DOHH2 (cell line): Measurements from ENCODE around the gene RAD51D.
"Not testable (repeated sequence)": the region's sequence is repeated elsewhere in the genome, so short reads cannot be mapped to it uniquely, and the experiment has no call there.

Source experiments
- H3F3A ChIP-seq: fragments of 200-600 bp; sonication (generic), shearing (Covaris generic); 2 replicates; pipeline ENCODE4 v1.6.0; 2016; ENCODE audit warnings: antibody characterized with exemption, mild to moderate bottlenecking; ENCODE audit not compliant: control insufficient read depth, insufficient read depth
- H3K27ac ChIP-seq: fragments of 200-600 bp; sonication (generic); 2 replicates; pipeline ENCODE4 v1.5.1; 2014; ENCODE audit warnings: low read depth, mild to moderate bottlenecking, low read length, moderate library complexity
- H3K27me3 ChIP-seq: fragments of 200-600 bp; sonication (generic); 2 replicates; pipeline ENCODE4 v1.6.1; 2014; ENCODE audit warnings: mild to moderate bottlenecking, low read length, mixed read lengths; ENCODE audit not compliant: control insufficient read depth
- H3K36me3 ChIP-seq: fragments of 200-600 bp; sonication (generic); 2 replicates; pipeline ENCODE4 v1.6.1; 2014; ENCODE audit warnings: mild to moderate bottlenecking, low read length, moderate library complexity, mixed read lengths; ENCODE audit not compliant: control insufficient read depth
- H3K4me1 ChIP-seq: fragments of 200-600 bp; sonication (generic); 2 replicates; pipeline ENCODE4 v1.6.1; 2014; ENCODE audit warnings: mild to moderate bottlenecking, low read length, mixed read lengths; ENCODE audit not compliant: control insufficient read depth
- H3K4me2 ChIP-seq: fragments of 200-600 bp; sonication (generic); 2 replicates; pipeline ENCODE4 v1.6.0; 2014; ENCODE audit warnings: mild to moderate bottlenecking, low read length, moderate library complexity
- H3K4me3 ChIP-seq: fragments of 200-600 bp; sonication (generic); 2 replicates; pipeline ENCODE4 v1.5.1; 2014; ENCODE audit warnings: mild to moderate bottlenecking, low read length, mixed read lengths
- H3K79me2 ChIP-seq: fragments of 200-600 bp; sonication (generic); 2 replicates; pipeline ENCODE4 v1.6.1; 2014; ENCODE audit warnings: mild to moderate bottlenecking, low read length, mixed read lengths; ENCODE audit not compliant: control insufficient read depth
- H3K9me2 ChIP-seq: fragments of 200-600 bp; sonication (generic); replicated peaks from 2 replicates; pipeline ENCODE4 v1.6.1; 2014; ENCODE audit warnings: mild to moderate bottlenecking, low read length, mixed read lengths; ENCODE audit not compliant: control insufficient read depth
- H3K9me3 ChIP-seq: fragments of 200-600 bp; sonication (generic); 2 replicates; pipeline ENCODE4 v1.6.1; 2014; ENCODE audit warnings: antibody characterized with exemption, low read length, mixed read lengths; ENCODE audit not compliant: control insufficient read depth, insufficient read depth
- H4K20me1 ChIP-seq: fragments of 200-600 bp; sonication (generic); 2 replicates; pipeline ENCODE4 v1.6.0; 2014; ENCODE audit warnings: low read depth, mild to moderate bottlenecking, antibody characterized with exemption, low read length, moderate library complexity; ENCODE audit not compliant: control insufficient read depth, insufficient read depth
- CTCF ChIP-seq: fragments of 200-600 bp; sonication (generic); IDR thresholded peaks from one replicate; pipeline ENCODE4 v1.5.1; 2014; ENCODE audit warnings: antibody characterized with exemption, mild to moderate bottlenecking, low read depth, low read length; ENCODE audit not compliant: poor library complexity, severe bottlenecking
- EZH2phosphoT487 ChIP-seq: fragments of 200-600 bp; sonication (generic); IDR thresholded peaks from 2 replicates; pipeline ENCODE4 v1.6.1; 2017; ENCODE audit warnings: borderline replicate concordance, mild to moderate bottlenecking, antibody characterized with exemption, low read length, moderate library complexity, mixed read lengths

Gene RAD51D

GRCh38 chr17:35094902-35095301 is 24.8 kb downstream of the RAD51D start:
- Histone ChIP-seq H3K4me2 (no peak overlapping the region), H4K20me1 (no peaks in the 10 kb centered on the region), H3F3A (no peaks in the 10 kb centered on the region; the same call in 1 of the 2 replicates), H3K9me2 (no peaks in the 10 kb centered on the region), H3K27ac (no peak overlapping the region), H3K36me3 (peaks cover 16% of the 10 kb centered on the region), H3K79me2 (no peaks in the 10 kb centered on the region), H3K4me1 (peaks cover 9% of the 10 kb centered on the region), H3K27me3 (no peaks in the 10 kb centered on the region), H3K9me3 (no peaks in the 10 kb centered on the region), H3K4me3 (no peak overlapping the region)
- TF ChIP-seq EZH2phosphoT487: no peak
- no peak for TF ChIP-seq CTCF

DNA sequence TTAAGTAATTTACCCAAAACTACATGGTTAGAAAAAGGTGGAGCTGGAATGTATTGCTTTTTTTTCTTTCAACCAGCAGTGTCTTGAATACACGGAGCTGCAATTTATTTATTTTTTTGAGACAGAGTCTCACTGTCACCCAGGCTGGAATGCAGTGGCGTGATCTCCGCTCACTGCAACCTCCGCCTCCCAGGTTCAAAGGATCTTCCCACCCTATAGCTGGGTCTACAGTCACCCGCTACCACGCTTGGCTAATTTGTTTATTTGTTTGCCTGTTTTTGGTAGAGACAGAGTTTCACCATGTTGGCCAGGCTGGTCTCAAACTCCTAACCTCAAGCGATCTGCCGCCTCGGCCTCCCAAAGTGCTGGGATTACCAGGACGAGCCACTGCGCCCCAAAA is 29.0 kb downstream of the RAD51D start:
- H3K79me2 ChIP-seq, H3K9me3 ChIP-seq, H3K36me3 ChIP-seq, H3K4me3 ChIP-seq, H4K20me1 ChIP-seq, H3K27me3 ChIP-seq, H3F3A ChIP-seq, H3K9me2 ChIP-seq, H3K4me2 ChIP-seq, H3K27ac ChIP-seq: not testable (repeated sequence)
- peaks cover 21% of the 10 kb centered on the region for H3K4me1 ChIP-seq

- Histone ChIP-seq H3F3A (peaks cover 10% of the 10 kb centered on the region; the same call in 1 of the 2 replicates), H3K27me3 (no peaks in the 10 kb centered on the region), H4K20me1 (no peaks in the 10 kb centered on the region), H3K4me1 (peaks cover 19% of the 10 kb centered on the region), H3K79me2 (no peaks in the 10 kb centered on the region; the same call in 1 of the 2 replicates), H3K36me3 (no peaks in the 10 kb centered on the region), H3K9me2 (no peaks in the 10 kb centered on the region), H3K27ac (no peak overlapping the region), H3K4me3 (peak overlapping the region; percentile 69), H3K4me2 (peak overlapping the region; percentile 69), H3K9me3 (no peaks in the 10 kb centered on the region)
- TF ChIP-seq CTCF: no peak
- no peak for TF ChIP-seq EZH2phosphoT487
Measured at GRCh38 chr17:35089586-35090296, 29.9 kb downstream of the RAD51D start.

GRCh38 chr17:35088881-35089585 is 30.6 kb downstream of the RAD51D start:
- no peaks in the 10 kb centered on the region; the same call in 1 of the 2 replicates for H3K79me2 ChIP-seq
- H3K27me3 ChIP-seq: no peaks in the 10 kb centered on the region
- H3K9me3 ChIP-seq: no peaks in the 10 kb centered on the region
- no peaks in the 10 kb centered on the region for H3K9me2 ChIP-seq
- H4K20me1 ChIP-seq: no peaks in the 10 kb centered on the region
- H3K4me2 ChIP-seq: peak overlapping the region; percentile 89
- H3K4me3 ChIP-seq: peak overlapping the region; percentile 78
- peaks cover 10% of the 10 kb centered on the region; the same call in 1 of the 2 replicates for H3F3A ChIP-seq
- H3K4me1 ChIP-seq: peaks cover 19% of the 10 kb centered on the region
- peak; percentile 66 for TF ChIP-seq CTCF
- no peak for TF ChIP-seq EZH2phosphoT487
- no peaks in the 10 kb centered on the region for H3K36me3 ChIP-seq
- H3K27ac ChIP-seq: peak overlapping the region; percentile 16; the same call in 1 of the 2 replicates
